GM08714 (cell line): ENCODE data around the gene SLC5A8.

Experiments
- H3K4me3 ChIP-seq: fragments of 200-500 bp; sonication (Bioruptor generic); 2 replicates; pipeline ENCODE4 v1.5.1; 2014; ENCODE audit warnings: mild to moderate bottlenecking, low read length, inconsistent platforms
- ZNF274 ChIP-seq: IDR thresholded peaks from 2 replicates; pipeline ENCODE4 v1.6.1; 2012; ENCODE audit warnings: mild to moderate bottlenecking, low read depth, low read length

The SLC5A8 gene

GRCh38 chr12:101209319-101210302 lies at the start of gene SLC5A8:
TSS of gene SLC5A8 (minus strand) at chr12:101210238. CDS start at chr12:101209848, 390 bp downstream.
- H3K4me3 ChIP-seq: no peak within 1 kb of the TSS
- TF ChIP-seq ZNF274: no peak

GRCh38 chr12:101257357-101257756 lies 47.3 kb upstream of the SLC5A8 start:
- TF ChIP-seq ZNF274: no peak

GRCh38 chr12:101256266-101256665 lies 46.2 kb upstream of the SLC5A8 start:
- no peak overlapping the region for H3K4me3 ChIP-seq
- TF ChIP-seq ZNF274: no peak

More at GRCh38 chr12:101257357-101257756, 47.3 kb upstream of the SLC5A8 start:
- no peak overlapping the region for H3K4me3 ChIP-seq

GRCh38 chr12:101243616-101244015 lies 33.6 kb upstream of the SLC5A8 start:
- TF ChIP-seq ZNF274: no peak
- H3K4me3 ChIP-seq: no peak overlapping the region

GRCh38 chr12:101243074-101243473 lies 33.0 kb upstream of the SLC5A8 start:
- TF ChIP-seq ZNF274: no peak
- no peak overlapping the region for H3K4me3 ChIP-seq

- no peak overlapping the region for H3K4me3 ChIP-seq
- no peak for TF ChIP-seq ZNF274
These were observed 28.8 kb upstream of the SLC5A8 start for GRCh38 chr12:101238800-101239329.

- H3K4me3 ChIP-seq: no peak overlapping the region
- TF ChIP-seq ZNF274: no peak
These were observed 28.3 kb upstream of the SLC5A8 start for GRCh38 chr12:101238306-101238705.

GRCh38 chr12:101235686-101236085 lies 25.6 kb upstream of the SLC5A8 start:
- H3K4me3 ChIP-seq: no peak overlapping the region
- TF ChIP-seq ZNF274: no peak

- H3K4me3 ChIP-seq: no peak overlapping the region
- no peak for TF ChIP-seq ZNF274
These were observed 21.6 kb upstream of the SLC5A8 start for GRCh38 chr12:101231636-101232035.

GRCh38 chr12:101230547-101230946 lies 20.5 kb upstream of the SLC5A8 start:
- TF ChIP-seq ZNF274: no peak

GRCh38 chr12:101229841-101230241 lies 19.8 kb upstream of the SLC5A8 start:
- H3K4me3 ChIP-seq: no peak overlapping the region
- no peak for TF ChIP-seq ZNF274

More at GRCh38 chr12:101230547-101230946, 20.5 kb upstream of the SLC5A8 start:
- H3K4me3 ChIP-seq: no peak overlapping the region

GRCh38 chr12:101221301-101221700 lies 11.3 kb upstream of the SLC5A8 start:
- H3K4me3 ChIP-seq: no peak overlapping the region
- TF ChIP-seq ZNF274: no peak

GRCh38 chr12:101216810-101217209 lies 6.8 kb upstream of the SLC5A8 start:
- no peak overlapping the region for H3K4me3 ChIP-seq
- no peak for TF ChIP-seq ZNF274

- H3K4me3 ChIP-seq: no peak overlapping the region
- no peak for TF ChIP-seq ZNF274
These were observed 2.8 kb downstream of the SLC5A8 start for GRCh38 chr12:101207086-101207780.
